GM12878 (cell line): ENCODE results near the gene MMP24. TPM values are rescaled to one million over a fixed set of nuclear protein-coding genes. Genes with fewer than 3 reads are reported as not detected.

Source experiments
- ATAC-seq: fragments of 200-7000 bp; cut with Tn5 transposase; 3 replicates; pipeline ENCODE4 v1.9.1; 2020; ENCODE audit warnings: mild to moderate bottlenecking, moderate library complexity
- BruUV-seq: library from RNA; stranded (reverse); fragments of 400-500 nt; replicated peaks from 2 replicates; lab custom pipeline; 2021; lab: Mats Ljungman, UMichigan
- CTCF ChIA-PET: fragments of 300-600 bp; sonication (Branson Sonifier 250); formaldehyde crosslinking; extraction: SDS; loops from one replicate; lab custom pipeline; 2021; ENCODE audit warnings: inconsistent platforms; lab: Yijun Ruan, JAX
- POLR2A ChIA-PET: fragments of 350-600 bp; formaldehyde crosslinking; extraction: SDS; loops from one replicate; lab custom pipeline; 2021; ENCODE audit warnings: inconsistent platforms; lab: Charles Lee
- RAD21 ChIA-PET: fragments of 300-600 bp; sonication (Branson Sonifier 250); formaldehyde crosslinking; loops from one replicate; lab custom pipeline; 2023; ENCODE audit warnings: antibody characterized with exemption; ENCODE audit not compliant: unreplicated experiment; lab: Charles Lee
- SMC1A ChIA-PET: fragments of 300-600 bp; sonication (Branson Sonifier 250); formaldehyde crosslinking; loops from one replicate; lab custom pipeline; 2023; ENCODE audit not compliant: unreplicated experiment, uncharacterized antibody; lab: Charles Lee
- DNase-seq: peaks from one replicate; pipeline ENCODE4 v3.0.0-alpha.2; 2011; ENCODE audit warnings: low read depth, low spot score
- FAIRE-seq: peaks from 3 replicates; lab custom pipeline; 2011; peaks lifted over from hg19 to GRCh38; lab: Jason Lieb, UNC
- H2AFZ ChIP-seq: 2 replicates; pipeline ENCODE4 v1.6.0; 2011; ENCODE audit warnings: low read depth, low read length, control low read depth; ENCODE audit not compliant: control insufficient read depth
- H3K27ac ChIP-seq: 2 replicates; pipeline ENCODE4 v1.5.1; 2011; ENCODE audit warnings: control low read depth; ENCODE audit not compliant: control insufficient read depth, insufficient read depth
- H3K27me3 ChIP-seq, 2 experiments: replicated peaks in 1 of 2; 2 replicates each; pipeline versions ENCODE4 v1.6.0 to v1.6.1; 2011; ENCODE audit warnings: low read length in 1 of 2; ENCODE audit not compliant: control insufficient read depth in 2 of 2, insufficient read depth in 2 of 2
- H3K36me3 ChIP-seq, 2 experiments: 2 replicates each; pipeline ENCODE4 v1.5.1; 2011; ENCODE audit warnings: low read length in 1 of 2; ENCODE audit not compliant: control insufficient read depth in 2 of 2, insufficient read depth in 2 of 2
- H3K4me1 ChIP-seq: 2 replicates; pipeline ENCODE4 v1.6.1; 2011; ENCODE audit warnings: mild to moderate bottlenecking, low read length, moderate library complexity, mixed read lengths; ENCODE audit not compliant: control insufficient read depth, insufficient read depth
- H3K4me2 ChIP-seq: 2 replicates; pipeline ENCODE4 v1.6.0; 2011; ENCODE audit warnings: control low read depth; ENCODE audit not compliant: control insufficient read depth, insufficient read depth
- H3K4me3 ChIP-seq: fragments of 200-600 bp; sonication (generic); 2 replicates; pipeline ENCODE4 v1.5.1; 2016
- H3K79me2 ChIP-seq: 2 replicates; pipeline ENCODE4 v1.6.0; 2011; ENCODE audit warnings: low read length; ENCODE audit not compliant: control insufficient read depth, insufficient read depth
- H3K9ac ChIP-seq: 2 replicates; pipeline ENCODE4 v1.8.0; 2011; ENCODE audit warnings: low read length, control low read depth, mixed read lengths; ENCODE audit not compliant: control insufficient read depth, insufficient read depth
- H3K9me3 ChIP-seq: replicated peaks from 3 replicates; pipeline ENCODE4 v1.5.1; 2011; ENCODE audit warnings: mild to moderate bottlenecking, low read length; ENCODE audit not compliant: control insufficient read depth, insufficient read depth
- H4K20me1 ChIP-seq: 2 replicates; pipeline ENCODE4 v1.6.0; 2011; ENCODE audit not compliant: control insufficient read depth, insufficient read depth
- BCL3 ChIP-seq: IDR thresholded peaks from 2 replicates; pipeline ENCODE4 v1.6.1; 2011; ENCODE audit warnings: borderline replicate concordance, low read depth, mild to moderate bottlenecking, moderate library complexity, low read length; ENCODE audit not compliant: insufficient read depth, poor library complexity, severe bottlenecking
- HCFC1 ChIP-seq: fragments of 150-350 bp; IDR thresholded peaks from 2 replicates; pipeline ENCODE4 v1.6.1; 2014; ENCODE audit warnings: low read length
- TAF1 ChIP-seq: IDR thresholded peaks from 2 replicates; pipeline ENCODE4 v1.6.1; 2011; ENCODE audit warnings: mild to moderate bottlenecking, low read depth, low read length, borderline replicate concordance
- TARDBP ChIP-seq: IDR thresholded peaks from 2 replicates; pipeline ENCODE4 v1.6.1; 2016; ENCODE audit warnings: borderline replicate concordance
- TCF3 ChIP-seq: IDR thresholded peaks from 2 replicates; pipeline ENCODE4 v1.6.1; 2012; ENCODE audit warnings: low read depth, mild to moderate bottlenecking, low read length, borderline replicate concordance; ENCODE audit not compliant: insufficient read depth
- WRNIP1 ChIP-seq: IDR thresholded peaks from 2 replicates; pipeline ENCODE4 v1.6.1; 2011; ENCODE audit warnings: low read depth, low read length, improper control_type of control experiment, borderline replicate concordance
- ZNF217 ChIP-seq: fragments of 450-650 bp; IDR thresholded peaks from 2 replicates; pipeline ENCODE4 v1.6.1; 2017; ENCODE audit warnings: antibody characterized with exemption, mild to moderate bottlenecking
- ZNF274 ChIP-seq: IDR thresholded peaks from one replicate; pipeline ENCODE4 v1.8.0; 2011; ENCODE audit not compliant: insufficient read length, insufficient read depth
- WGBS: methylation state at CpG from one replicate; pipeline ENCODE4 v1.1.6; 2016; ENCODE audit warnings: low lambda C conversion rate; ENCODE audit not compliant: insufficient replicate concordance, insufficient coverage; ENCODE audit errors: missing lambda C conversion rate; 5-methylcytosine and 5-hydroxymethylcytosine counted together
- in situ Hi-C: fragments of 300-500 bp; cut with MboI; formaldehyde crosslinking; loops from 9 replicates; pipeline ENCODE4 v1.14.3; 2018; ENCODE audit warnings: mixed read lengths
- intact Hi-C: fragments of 100-400 bp; cut with micrococcal nuclease; formaldehyde crosslinking; loops from one replicate; pipeline ENCODE4 v1.14.2; 2022; ENCODE audit not compliant: unreplicated experiment
- polyA plus RNA-seq, 11 experiments: library from polyadenylated mRNA; depleted of rRNA in 4 of 11; unstranded in 6 of 11; stranded (reverse) in 5 of 11; fragments of >200 nt; fragmentation: Nextera tagmentation in 4 of 11; fragmentation: Illumina TruSeq in 1 of 11; extraction: Ambion mirVana in 4 of 11; extraction: Trizol in 1 of 11; gene quantifications; 1 replicate in 1 of 11; 2 replicates in 10 of 11; pipeline versions ENCODE4 v1.2.1 to v1.2.3, GENCODE V29; 2011 to 2016; ENCODE audit warnings: inconsistent platforms in 2 of 11, missing spikeins in 2 of 11, low read depth in 1 of 11
- total RNA-seq, 4 experiments: library from RNA; depleted of rRNA in 3 of 4; stranded (reverse); fragments of >200 nt in 3 of 4; fragmentation: Illumina TruSeq in 1 of 4; extraction: Trizol in 1 of 4; gene quantifications; 2 replicates each; pipeline versions ENCODE4 v1.2.1 to v1.2.3, GENCODE V29; 2013 to 2021
- TF ChIP-seq, protein P1 (sequence below), 3 experiments: IDR thresholded peaks in 2 of 3; conservative IDR thresholded peaks in 1 of 3; 2 replicates each; pipeline ENCODE4 v1.5.1; 2011; ENCODE audit warnings: low read depth in 3 of 3, low read length in 3 of 3, mild to moderate bottlenecking in 3 of 3, control low read depth in 2 of 3, moderate library complexity in 2 of 3, inconsistent platforms in 1 of 3, mixed read lengths in 1 of 3; ENCODE audit not compliant: control insufficient read depth in 2 of 3, insufficient read depth in 1 of 3; ENCODE audit errors: extremely low read depth in 1 of 3
- TF ChIP-seq, protein P2 (sequence below): fragments of 450-650 bp; formaldehyde crosslinking; IDR thresholded peaks from 2 replicates; pipeline ENCODE4 v1.4.0; 2020; ENCODE audit warnings: mild to moderate bottlenecking, moderate library complexity
- TF ChIP-seq, protein P3 (sequence below): IDR thresholded peaks from 2 replicates; pipeline ENCODE4 v1.6.1; 2012; ENCODE audit warnings: improper control_type of control experiment, low read depth, low read length; ENCODE audit not compliant: insufficient replicate concordance

Gene MMP24
- total and polyA plus RNA-seq, 10 of the 15 experiments (the other 5 are each of a cell fraction or from before 2014, with no cell fraction given), result 0.01 to 0.11 (median 0.04) TPM; not detected in 5

DNA sequence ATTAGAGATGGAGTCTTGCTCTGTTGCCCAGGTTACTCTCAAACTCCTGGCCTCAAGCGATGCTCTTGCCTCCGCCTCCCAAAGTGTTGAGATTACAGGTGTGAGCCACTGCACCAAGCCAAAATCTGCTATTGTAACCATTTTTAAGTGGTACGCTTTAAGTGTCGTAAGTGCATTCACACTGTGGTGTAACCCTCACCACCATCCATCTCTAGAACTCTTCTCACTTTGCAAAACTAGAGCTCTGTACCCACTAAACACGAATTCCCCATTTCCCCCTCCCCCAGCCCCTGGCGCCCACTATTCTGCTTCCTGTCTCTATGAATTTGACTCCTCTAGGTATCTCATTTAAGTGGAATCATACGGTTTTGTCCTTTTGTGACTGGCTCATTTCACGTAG, 68.6 kb downstream of the MMP24 start:
- BruUV-seq, result no TSS peak
- POLR2A ChIA-PET, result no interaction called here
- no peaks in the 10 kb centered on the region for H3K4me1 ChIP-seq
- WGBS, result 56% methylated on average over 8 of the region's 8 CpGs
- no peak for DNase-seq
- SMC1A ChIA-PET, result no interaction called here
- ATAC-seq, result no peak
- no peak overlapping the region for H3K27ac ChIP-seq
- H3K4me3 ChIP-seq, result no peak overlapping the region
- no peak overlapping the region for H3K9ac ChIP-seq
- no peak overlapping the region for H2AFZ ChIP-seq
- in situ Hi-C loops, result no loop called here
- CTCF ChIA-PET, result interaction anchor here (0.9 to 1.9 kb wide), 2 partner anchors 9 to 152 kb away, joined by 3 to 5 read pairs; no protein-coding TSS in a partner anchor
- RAD21 ChIA-PET, result no interaction called here
- no peak for FAIRE-seq
- no peaks in the 10 kb centered on the region for H3K9me3 ChIP-seq
- no peaks in the 10 kb centered on the region for H3K36me3 ChIP-seq
- H3K27me3 ChIP-seq, result no peaks in the 10 kb centered on the region
- no peaks in the 10 kb centered on the region for H3K79me2 ChIP-seq
- no peak overlapping the region for H3K4me2 ChIP-seq
- H4K20me1 ChIP-seq, result no peaks in the 10 kb centered on the region
- intact Hi-C loops, result no loop called here
- TF ChIP-seq TAF1 (no peak), HCFC1 (no peak), TCF3 (no peak), BCL3 (no peak), ZNF217 (no peak), TARDBP (no peak), ZNF274 (no peak), WRNIP1 (no peak)
- TF ChIP-seq, protein P1, sequence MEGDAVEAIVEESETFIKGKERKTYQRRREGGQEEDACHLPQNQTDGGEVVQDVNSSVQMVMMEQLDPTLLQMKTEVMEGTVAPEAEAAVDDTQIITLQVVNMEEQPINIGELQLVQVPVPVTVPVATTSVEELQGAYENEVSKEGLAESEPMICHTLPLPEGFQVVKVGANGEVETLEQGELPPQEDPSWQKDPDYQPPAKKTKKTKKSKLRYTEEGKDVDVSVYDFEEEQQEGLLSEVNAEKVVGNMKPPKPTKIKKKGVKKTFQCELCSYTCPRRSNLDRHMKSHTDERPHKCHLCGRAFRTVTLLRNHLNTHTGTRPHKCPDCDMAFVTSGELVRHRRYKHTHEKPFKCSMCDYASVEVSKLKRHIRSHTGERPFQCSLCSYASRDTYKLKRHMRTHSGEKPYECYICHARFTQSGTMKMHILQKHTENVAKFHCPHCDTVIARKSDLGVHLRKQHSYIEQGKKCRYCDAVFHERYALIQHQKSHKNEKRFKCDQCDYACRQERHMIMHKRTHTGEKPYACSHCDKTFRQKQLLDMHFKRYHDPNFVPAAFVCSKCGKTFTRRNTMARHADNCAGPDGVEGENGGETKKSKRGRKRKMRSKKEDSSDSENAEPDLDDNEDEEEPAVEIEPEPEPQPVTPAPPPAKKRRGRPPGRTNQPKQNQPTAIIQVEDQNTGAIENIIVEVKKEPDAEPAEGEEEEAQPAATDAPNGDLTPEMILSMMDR (IDR thresholded peaks at IDR 0.05 in 2 of 3, conservative IDR thresholded peaks at IDR 0.05 in 1 of 3; ENCODE audit: control insufficient read depth in 2 of 3, extremely low read depth in 1 of 3, insufficient read depth in 1 of 3, low read depth in 3 of 3, low read length in 3 of 3), result no peak
- TF ChIP-seq, protein P2, sequence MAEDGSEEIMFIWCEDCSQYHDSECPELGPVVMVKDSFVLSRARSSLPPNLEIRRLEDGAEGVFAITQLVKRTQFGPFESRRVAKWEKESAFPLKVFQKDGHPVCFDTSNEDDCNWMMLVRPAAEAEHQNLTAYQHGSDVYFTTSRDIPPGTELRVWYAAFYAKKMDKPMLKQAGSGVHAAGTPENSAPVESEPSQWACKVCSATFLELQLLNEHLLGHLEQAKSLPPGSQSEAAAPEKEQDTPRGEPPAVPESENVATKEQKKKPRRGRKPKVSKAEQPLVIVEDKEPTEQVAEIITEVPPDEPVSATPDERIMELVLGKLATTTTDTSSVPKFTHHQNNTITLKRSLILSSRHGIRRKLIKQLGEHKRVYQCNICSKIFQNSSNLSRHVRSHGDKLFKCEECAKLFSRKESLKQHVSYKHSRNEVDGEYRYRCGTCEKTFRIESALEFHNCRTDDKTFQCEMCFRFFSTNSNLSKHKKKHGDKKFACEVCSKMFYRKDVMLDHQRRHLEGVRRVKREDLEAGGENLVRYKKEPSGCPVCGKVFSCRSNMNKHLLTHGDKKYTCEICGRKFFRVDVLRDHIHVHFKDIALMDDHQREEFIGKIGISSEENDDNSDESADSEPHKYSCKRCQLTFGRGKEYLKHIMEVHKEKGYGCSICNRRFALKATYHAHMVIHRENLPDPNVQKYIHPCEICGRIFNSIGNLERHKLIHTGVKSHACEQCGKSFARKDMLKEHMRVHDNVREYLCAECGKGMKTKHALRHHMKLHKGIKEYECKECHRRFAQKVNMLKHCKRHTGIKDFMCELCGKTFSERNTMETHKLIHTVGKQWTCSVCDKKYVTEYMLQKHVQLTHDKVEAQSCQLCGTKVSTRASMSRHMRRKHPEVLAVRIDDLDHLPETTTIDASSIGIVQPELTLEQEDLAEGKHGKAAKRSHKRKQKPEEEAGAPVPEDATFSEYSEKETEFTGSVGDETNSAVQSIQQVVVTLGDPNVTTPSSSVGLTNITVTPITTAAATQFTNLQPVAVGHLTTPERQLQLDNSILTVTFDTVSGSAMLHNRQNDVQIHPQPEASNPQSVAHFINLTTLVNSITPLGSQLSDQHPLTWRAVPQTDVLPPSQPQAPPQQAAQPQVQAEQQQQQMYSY (CRISPR knock-in tag), result no peak
- TF ChIP-seq, protein P3, sequence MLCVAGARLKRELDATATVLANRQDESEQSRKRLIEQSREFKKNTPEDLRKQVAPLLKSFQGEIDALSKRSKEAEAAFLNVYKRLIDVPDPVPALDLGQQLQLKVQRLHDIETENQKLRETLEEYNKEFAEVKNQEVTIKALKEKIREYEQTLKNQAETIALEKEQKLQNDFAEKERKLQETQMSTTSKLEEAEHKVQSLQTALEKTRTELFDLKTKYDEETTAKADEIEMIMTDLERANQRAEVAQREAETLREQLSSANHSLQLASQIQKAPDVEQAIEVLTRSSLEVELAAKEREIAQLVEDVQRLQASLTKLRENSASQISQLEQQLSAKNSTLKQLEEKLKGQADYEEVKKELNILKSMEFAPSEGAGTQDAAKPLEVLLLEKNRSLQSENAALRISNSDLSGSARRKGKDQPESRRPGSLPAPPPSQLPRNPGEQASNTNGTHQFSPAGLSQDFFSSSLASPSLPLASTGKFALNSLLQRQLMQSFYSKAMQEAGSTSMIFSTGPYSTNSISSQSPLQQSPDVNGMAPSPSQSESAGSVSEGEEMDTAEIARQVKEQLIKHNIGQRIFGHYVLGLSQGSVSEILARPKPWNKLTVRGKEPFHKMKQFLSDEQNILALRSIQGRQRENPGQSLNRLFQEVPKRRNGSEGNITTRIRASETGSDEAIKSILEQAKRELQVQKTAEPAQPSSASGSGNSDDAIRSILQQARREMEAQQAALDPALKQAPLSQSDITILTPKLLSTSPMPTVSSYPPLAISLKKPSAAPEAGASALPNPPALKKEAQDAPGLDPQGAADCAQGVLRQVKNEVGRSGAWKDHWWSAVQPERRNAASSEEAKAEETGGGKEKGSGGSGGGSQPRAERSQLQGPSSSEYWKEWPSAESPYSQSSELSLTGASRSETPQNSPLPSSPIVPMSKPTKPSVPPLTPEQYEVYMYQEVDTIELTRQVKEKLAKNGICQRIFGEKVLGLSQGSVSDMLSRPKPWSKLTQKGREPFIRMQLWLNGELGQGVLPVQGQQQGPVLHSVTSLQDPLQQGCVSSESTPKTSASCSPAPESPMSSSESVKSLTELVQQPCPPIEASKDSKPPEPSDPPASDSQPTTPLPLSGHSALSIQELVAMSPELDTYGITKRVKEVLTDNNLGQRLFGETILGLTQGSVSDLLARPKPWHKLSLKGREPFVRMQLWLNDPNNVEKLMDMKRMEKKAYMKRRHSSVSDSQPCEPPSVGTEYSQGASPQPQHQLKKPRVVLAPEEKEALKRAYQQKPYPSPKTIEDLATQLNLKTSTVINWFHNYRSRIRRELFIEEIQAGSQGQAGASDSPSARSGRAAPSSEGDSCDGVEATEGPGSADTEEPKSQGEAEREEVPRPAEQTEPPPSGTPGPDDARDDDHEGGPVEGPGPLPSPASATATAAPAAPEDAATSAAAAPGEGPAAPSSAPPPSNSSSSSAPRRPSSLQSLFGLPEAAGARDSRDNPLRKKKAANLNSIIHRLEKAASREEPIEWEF, result no peak
